Mammary epithelial cell (primary cell): ENCODE measurements around the gene SIK1.

Source experiments
- EZH2 ChIP-seq: IDR thresholded peaks from 2 replicates; pipeline ENCODE4 v1.6.1; 2012; ENCODE audit warnings: low read length, inconsistent platforms, borderline replicate concordance
- TF ChIP-seq, protein P1 (sequence below), 2 donors: IDR thresholded peaks in 1 of 2; conservative IDR thresholded peaks in 1 of 2; 2 replicates each; pipeline ENCODE4 v1.5.1; 2011 to 2012; ENCODE audit warnings: inconsistent platforms in 2 of 2, low read length in 2 of 2, mild to moderate bottlenecking in 2 of 2, control low read depth in 1 of 2, low read depth in 1 of 2; ENCODE audit not compliant: insufficient read depth in 1 of 2; ENCODE audit errors: extremely low read depth in 1 of 2

DNA sequence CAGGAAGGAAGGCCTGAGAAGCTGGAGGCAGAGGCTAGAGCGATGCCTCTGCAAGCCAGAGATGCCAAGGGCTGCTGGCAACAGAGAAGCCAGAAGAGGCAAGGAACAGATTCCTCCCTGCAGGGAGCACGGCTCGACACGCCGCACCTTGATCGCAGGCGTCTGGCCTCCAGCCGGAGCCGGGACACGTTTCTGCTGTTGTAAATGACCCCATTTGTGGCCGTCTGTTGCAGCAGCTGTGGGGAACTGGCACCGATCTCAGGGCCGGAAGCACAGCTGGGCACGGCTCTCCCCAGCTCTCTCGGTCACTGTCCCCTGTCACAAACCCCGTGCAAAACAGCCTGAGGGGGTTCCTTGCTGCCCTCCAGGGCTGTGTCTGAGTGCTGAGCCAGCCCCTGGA lies 59.6 kb downstream of the SIK1 start:
- TF ChIP-seq, protein P1, sequence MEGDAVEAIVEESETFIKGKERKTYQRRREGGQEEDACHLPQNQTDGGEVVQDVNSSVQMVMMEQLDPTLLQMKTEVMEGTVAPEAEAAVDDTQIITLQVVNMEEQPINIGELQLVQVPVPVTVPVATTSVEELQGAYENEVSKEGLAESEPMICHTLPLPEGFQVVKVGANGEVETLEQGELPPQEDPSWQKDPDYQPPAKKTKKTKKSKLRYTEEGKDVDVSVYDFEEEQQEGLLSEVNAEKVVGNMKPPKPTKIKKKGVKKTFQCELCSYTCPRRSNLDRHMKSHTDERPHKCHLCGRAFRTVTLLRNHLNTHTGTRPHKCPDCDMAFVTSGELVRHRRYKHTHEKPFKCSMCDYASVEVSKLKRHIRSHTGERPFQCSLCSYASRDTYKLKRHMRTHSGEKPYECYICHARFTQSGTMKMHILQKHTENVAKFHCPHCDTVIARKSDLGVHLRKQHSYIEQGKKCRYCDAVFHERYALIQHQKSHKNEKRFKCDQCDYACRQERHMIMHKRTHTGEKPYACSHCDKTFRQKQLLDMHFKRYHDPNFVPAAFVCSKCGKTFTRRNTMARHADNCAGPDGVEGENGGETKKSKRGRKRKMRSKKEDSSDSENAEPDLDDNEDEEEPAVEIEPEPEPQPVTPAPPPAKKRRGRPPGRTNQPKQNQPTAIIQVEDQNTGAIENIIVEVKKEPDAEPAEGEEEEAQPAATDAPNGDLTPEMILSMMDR (conservative IDR thresholded peaks at IDR 0.05 in 1 of 2, IDR thresholded peaks at IDR 0.05 in 1 of 2; ENCODE audit: extremely low read depth in 1 of 2, insufficient read depth in 1 of 2, low read depth in 1 of 2, low read length in 2 of 2), result no peak
- no peak for TF ChIP-seq EZH2
